ENCODE data around the gene CDK11B.

CDK11B gene

GRCh38 chr1:1617516-1617915, 41.3 kb downstream of the CDK11B start:
- no peak for FAIRE-seq

GRCh38 chr1:1616838-1617237, 42.0 kb downstream of the CDK11B start:
- FAIRE-seq (no peak), DNase-seq (ENCODE audit: low spot score) (no peak)

More at GRCh38 chr1:1617516-1617915, 41.3 kb downstream of the CDK11B start:
- DNase-seq (ENCODE audit: low spot score), result no peak

GRCh38 chr1:1616045-1616790, 42.6 kb downstream of the CDK11B start:
- no peak for DNase-seq (ENCODE audit: low spot score)
- FAIRE-seq, result no peak

- no peak for FAIRE-seq
- peak; percentile 94 for DNase-seq (ENCODE audit: low spot score)
These were observed 43.4 kb downstream of the CDK11B start, which contains the start of gene MIB2 for GRCh38 chr1:1615256-1616044. Gene MIB2 (plus strand): TSS chr1:1615500. CDS start chr1:1623453, 7,953 bp downstream.

DNA sequence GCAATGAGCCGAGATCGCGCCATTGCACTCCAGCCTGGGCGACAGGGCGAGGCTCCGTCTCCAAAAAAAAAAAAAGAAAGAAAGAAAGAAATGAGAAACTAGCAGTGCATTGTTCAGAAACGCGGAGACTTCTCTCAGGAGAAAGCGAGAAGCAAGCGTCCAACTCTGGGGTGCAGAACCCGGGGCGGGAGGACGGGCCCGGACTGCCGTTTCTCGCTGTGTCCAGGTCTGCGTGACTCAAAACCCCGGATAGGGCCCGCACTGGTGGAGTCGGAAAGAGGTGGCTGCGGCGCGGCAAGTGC, 43.9 kb downstream of the CDK11B start:
- no peak for FAIRE-seq

GRCh38 chr1:1614204-1614953, 44.4 kb downstream of the CDK11B start:
- FAIRE-seq (no peak), DNase-seq (ENCODE audit: low spot score) (peak; percentile 9)

More for the DNA sequence above, 43.9 kb downstream of the CDK11B start:
- DNase-seq (ENCODE audit: low spot score), result no peak

DNA sequence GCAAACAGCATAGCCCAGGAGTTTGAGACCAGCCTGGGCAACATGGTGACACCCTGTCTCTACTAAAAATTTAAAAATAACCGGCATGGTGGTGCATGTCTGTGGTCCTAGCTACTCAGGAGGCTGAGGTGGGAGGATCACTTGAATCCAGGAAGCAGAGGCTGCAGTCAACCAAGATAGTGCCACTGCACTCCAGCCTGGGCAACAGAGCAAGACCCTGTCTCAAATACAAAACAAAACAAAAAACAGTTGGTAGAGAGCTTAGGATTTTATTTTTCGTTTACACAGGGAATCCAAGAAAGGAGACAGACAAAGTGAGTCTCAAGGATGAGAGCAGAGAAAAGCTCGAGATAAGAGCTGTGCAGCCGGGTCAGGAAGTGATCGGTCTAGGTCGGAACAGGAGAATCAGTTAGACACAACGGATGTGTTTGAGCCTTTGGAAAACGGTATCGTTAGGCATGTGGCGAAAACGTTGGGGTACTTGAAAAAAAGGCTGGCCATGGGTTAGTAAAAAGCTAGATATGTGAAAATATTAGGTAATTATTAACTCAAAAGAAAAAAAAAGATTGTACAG, 45.2 kb downstream of the CDK11B start:
- DNase-seq (ENCODE audit: low spot score) (no peak), FAIRE-seq (no peak)

DNA sequence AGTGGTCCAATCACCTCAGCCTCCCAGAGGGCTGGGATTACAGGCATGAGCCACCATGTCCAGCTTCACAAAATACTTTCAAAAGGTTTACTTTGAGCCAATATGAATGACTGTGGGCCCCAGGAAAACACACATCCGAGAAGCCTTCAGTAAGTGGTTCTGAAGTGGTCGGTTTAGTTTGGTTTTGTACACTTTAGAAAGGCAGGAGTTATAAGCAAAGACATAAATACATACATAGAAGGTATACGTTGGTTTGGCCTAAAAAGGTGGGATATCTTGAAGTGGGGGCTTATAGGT, 46.8 kb downstream of the CDK11B start:
- no peak for DNase-seq (ENCODE audit: low spot score)
- FAIRE-seq, result no peak

DNA sequence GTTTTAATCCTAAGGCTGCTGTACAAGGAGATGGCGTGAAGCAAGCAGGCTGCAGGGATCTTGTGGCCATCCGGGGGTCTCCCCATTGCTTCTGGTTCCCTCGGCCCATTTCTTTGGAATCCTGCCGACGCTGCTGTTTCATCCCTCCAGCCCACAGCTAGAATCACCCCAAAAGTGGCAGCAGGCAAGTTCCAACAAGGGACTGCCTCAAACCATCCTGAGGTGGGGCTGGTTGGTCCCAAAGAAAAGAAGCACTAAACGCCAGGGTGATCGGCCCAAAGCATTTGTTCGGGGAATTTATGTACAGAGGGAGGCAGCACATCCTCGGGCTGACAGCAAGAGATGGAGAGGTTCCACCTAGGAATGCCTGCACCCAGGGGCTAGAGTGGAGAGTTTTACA, 48.0 kb downstream of the CDK11B start:
- no peak for FAIRE-seq
- DNase-seq (ENCODE audit: low spot score), result no peak

- DNase-seq (ENCODE audit: low spot score), result no peak
- no peak for FAIRE-seq
These were observed 48.9 kb downstream of the CDK11B start for GRCh38 chr1:1609822-1610485.

DNA sequence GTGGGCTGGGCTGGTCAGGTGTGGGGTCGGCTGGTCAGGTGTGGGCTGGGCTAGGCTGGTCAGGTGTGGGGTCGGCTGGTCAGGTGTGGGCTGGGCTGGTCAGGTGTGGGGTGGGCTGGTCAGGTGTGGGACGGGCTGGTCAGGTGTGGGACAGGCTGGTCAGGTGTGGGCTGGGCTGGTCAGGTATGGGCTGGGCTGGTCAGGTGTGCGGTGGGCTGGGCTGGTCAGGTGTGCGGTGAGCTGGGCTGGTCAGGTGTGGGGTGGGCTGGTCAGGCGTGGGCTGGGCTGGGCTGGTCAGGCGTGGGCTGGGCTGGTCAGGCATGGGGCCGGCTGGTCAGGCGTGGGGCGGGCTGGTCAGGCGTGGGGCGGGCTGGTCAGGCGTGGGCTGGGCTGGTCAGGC, 52.6 kb downstream of the CDK11B start:
- DNase-seq (ENCODE audit: low spot score) (no peak), FAIRE-seq (no peak)

DNA sequence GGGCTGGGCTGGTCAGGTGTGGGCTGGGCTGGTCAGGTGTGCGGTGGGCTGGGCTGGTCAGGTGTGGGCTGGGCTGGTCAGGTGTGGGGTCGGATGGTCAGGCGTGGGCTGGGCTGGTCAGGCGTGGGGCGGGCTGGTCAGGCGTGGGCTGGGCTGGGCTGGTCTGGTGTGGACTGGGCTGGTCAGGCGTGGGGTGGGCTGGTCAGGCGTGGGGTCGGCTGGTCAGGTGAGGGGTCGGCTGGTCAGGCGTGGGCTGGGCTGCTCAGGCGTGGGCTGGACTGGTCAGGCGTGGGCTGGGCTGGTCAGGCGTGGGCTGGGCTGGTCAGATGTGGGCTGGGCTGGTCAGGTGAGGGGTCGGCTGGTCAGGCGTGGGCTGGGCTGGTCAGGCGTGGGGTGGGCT, 53.1 kb downstream of the CDK11B start:
- DNase-seq (ENCODE audit: low spot score), result no peak
- FAIRE-seq, result no peak

DNA sequence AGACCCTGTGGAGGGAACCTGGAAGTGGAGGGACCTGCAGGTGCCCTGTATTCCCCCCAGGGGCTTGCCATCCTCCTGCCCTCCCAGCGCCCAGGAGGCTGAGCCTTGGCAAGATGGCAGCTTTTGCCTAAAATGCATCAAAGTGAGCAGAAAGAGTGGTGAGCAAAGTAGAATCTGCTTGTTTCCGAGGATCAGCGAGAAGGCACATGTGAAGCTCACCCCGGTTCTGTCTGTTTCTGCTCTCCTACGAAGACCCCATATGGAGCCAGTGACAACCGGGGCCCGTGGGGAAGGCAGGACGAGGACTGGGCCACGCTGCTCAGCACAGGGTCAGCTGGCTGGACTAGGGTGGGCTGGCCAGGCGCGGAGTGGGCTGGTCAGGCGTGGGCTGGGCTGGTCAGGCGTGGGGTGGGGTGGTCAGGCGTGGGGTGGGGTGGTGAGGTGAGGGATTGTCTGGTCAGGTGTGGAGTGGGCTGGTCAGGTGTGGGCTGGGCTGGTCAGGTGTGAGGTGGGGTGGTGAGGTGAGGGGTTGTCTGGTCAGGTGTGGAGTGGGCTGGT, 53.7 kb downstream of the CDK11B start:
- FAIRE-seq (no peak), DNase-seq (ENCODE audit: low spot score) (no peak)

DNA sequence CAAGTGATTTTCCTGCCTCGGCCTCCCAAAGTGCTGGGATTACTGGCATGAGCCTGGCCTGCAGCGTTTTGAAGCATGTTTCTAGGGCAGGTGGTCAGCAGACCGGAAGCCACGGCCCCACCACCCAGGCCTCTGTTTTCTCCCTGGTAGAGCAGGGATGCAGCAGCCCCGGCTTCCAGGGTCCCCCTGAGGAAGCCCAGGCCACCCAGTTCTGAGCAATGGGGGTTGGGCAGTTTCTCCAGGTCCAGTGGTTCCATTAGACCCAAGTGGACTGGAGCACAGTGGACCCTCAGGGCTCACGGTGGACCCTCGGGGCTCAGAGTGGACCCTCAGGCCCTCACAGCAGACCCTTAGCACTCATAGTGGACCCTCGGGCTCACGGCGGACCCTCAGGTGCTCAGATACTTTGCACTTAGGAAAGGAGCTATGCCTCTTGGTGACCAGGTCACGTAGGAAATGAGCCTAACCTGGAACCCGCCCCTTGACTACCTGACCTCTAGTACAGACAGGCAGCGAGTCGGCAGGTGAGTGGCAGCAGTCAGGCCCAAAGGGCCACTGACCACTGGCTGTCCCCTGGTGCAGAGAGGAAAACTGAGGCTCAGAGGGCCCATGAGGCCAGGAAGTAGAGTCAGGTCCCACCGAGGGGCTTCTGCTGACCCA, 54.3 kb downstream of the CDK11B start:
- FAIRE-seq, result no peak
- DNase-seq (ENCODE audit: low spot score), result no peak

GRCh38 chr1:1603671-1604373, 55.0 kb downstream of the CDK11B start:
- FAIRE-seq (no peak), DNase-seq (ENCODE audit: low spot score) (no peak)

DNA sequence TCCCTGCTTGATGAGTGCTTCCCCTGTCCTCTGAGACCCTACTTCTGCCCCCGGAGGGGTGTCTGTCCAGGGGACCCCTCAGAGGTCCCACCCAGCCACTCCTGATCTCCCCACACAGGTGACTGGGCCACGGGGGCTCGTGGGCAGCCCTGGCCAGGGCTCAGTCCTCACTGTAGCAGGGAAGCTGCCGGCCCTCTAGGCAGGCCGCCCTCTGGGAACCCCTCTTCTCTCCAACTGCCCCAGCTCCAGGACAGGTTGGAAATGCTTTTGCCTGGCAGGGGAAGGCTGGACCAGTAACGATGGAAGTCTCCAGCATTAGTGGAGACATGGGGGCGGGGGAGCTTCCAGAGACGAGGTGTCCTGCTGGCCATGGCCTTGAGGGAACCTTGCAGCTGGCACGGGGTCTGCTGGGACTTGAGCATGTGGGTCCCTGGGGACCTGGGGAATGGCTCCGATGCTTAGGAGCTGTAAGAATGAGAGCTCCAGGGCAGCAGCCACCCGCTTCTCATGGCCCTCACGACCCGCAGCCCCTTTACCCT, 55.8 kb downstream of the CDK11B start:
- FAIRE-seq, result no peak

DNA sequence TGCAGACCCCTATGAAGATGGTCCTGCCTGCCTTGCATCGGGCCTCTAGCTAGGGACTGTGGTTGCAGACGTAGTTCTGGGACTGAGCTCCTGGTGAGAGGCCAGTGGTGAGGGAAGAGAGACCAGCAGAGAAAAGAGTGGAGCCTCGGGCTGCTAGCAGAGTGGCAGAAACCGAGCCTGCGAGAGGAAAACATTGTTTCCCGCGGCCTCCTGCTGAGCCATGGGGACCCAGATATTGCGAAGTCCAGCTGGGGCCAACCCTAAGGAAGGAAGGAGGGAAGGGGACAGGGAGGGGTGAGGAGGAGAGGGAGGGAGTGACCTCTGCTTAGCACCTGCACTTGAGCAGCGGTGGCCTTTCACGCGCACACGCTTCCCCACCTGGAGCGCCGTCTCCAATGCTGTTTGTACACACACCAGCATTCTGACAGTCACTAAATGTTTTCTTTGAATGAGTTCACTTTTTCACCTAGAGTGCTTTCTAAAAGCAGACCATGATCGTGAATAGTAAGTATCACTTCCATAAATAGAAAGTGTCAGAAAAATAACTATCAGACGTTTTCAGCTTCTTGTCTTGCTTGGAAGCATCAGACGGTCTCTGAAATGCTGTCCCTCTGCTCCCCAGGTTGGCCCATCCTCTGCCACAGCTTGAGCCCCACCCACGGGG, 56.4 kb downstream of the CDK11B start:
- DNase-seq (ENCODE audit: low spot score) (no peak), FAIRE-seq (no peak)

More for the DNA sequence above, 55.8 kb downstream of the CDK11B start:
- DNase-seq (ENCODE audit: low spot score), result no peak

GRCh38 chr1:1601564-1602303, 57.1 kb downstream of the CDK11B start:
- DNase-seq (ENCODE audit: low spot score), result no peak

More at GRCh38 chr1:1601564-1602303, 57.1 kb downstream of the CDK11B start:
- no peak for FAIRE-seq

Data from RCC 7860 (cell line).